HCT116 (cell line): ENCODE results near the gene FBXL7. TPM values are rescaled to one million over a fixed set of nuclear protein-coding genes. Genes with fewer than 3 reads are reported as not detected.

Source experiments
- ATAC-seq: fragments of 200-7000 bp; cut with Tn5 transposase; 2 replicates; pipeline ENCODE4 v1.9.1; 2020; ENCODE audit warnings: mild to moderate bottlenecking, moderate library complexity
- BruUV-seq: library from RNA; stranded (reverse); fragments of 400-500 nt; replicated peaks from 2 replicates; lab custom pipeline; 2021; lab: Mats Ljungman, UMichigan
- CTCF ChIA-PET: fragments of 300-600 bp; sonication (Branson Sonifier 250); formaldehyde crosslinking; loops from one replicate; lab custom pipeline; 2021; ENCODE audit warnings: antibody characterized with exemption; lab: Charles Lee
- POLR2A ChIA-PET: fragments of 300-600, 350-600 bp; sonication (Branson Sonifier 250); formaldehyde crosslinking; loops from one replicate; lab custom pipeline; 2021; ENCODE audit warnings: antibody characterized with exemption; lab: Charles Lee
- RAD21 ChIA-PET, 2 experiments: fragments of 300-600 bp; sonication (Branson Sonifier 250); formaldehyde crosslinking; loops; one replicate each; lab custom pipeline; 2023; ENCODE audit warnings: low total read pairs in 2 of 2; ENCODE audit not compliant: uncharacterized antibody in 2 of 2, unreplicated experiment in 2 of 2, low non-redundant PET in 1 of 2; lab: Charles Lee
- DNase-seq: peaks from one replicate; pipeline ENCODE4 v3.0.0-alpha.2; 2010; ENCODE audit warnings: low read depth, low spot score
- H2AFZ ChIP-seq: fragments of 200-600 bp; shearing (Covaris generic), sonication (generic); 2 replicates; pipeline ENCODE4 v1.6.1; 2017; ENCODE audit warnings: low read depth, mixed run types, mixed read lengths, antibody characterized with exemption, low read length; ENCODE audit not compliant: poor library complexity, severe bottlenecking
- H3K27ac ChIP-seq: 2 replicates; pipeline ENCODE4 v1.5.1; 2012; ENCODE audit warnings: low read depth, low read length
- H3K27me3 ChIP-seq: fragments of 200-600 bp; sonication (generic); 2 replicates; pipeline ENCODE4 v1.6.1; 2016; ENCODE audit warnings: mixed run types, low read length, mixed read lengths; ENCODE audit not compliant: insufficient read depth
- H3K36me3 ChIP-seq, 2 experiments: fragments of 200-500 bp in 1 of 2; fragments of 200-600 bp in 1 of 2; sonication (Bioruptor generic) in 1 of 2; sonication (generic) in 1 of 2; 2 replicates each; pipeline versions ENCODE4 v1.5.1 to v1.6.1; 2014 to 2016; ENCODE audit warnings: low read length in 2 of 2, inconsistent platforms in 1 of 2, mixed read lengths in 1 of 2, mixed run types in 1 of 2; ENCODE audit not compliant: insufficient read depth in 2 of 2, control insufficient read depth in 1 of 2
- H3K4me1 ChIP-seq, 2 experiments: fragments of 200-600 bp in 1 of 2; sonication (generic) in 1 of 2; 2 replicates each; pipeline versions ENCODE4 v1.5.1 to v1.6.1; 2012 to 2017; ENCODE audit warnings: low read length in 2 of 2, inconsistent platforms in 1 of 2, mild to moderate bottlenecking in 1 of 2, mixed read lengths in 1 of 2, mixed run types in 1 of 2, moderate library complexity in 1 of 2; ENCODE audit not compliant: insufficient read depth in 2 of 2, control insufficient read depth in 1 of 2
- H3K4me2 ChIP-seq: fragments of 200-600 bp; sonication (generic); 2 replicates; pipeline ENCODE4 v1.6.1; 2017; ENCODE audit warnings: mixed run types, low read length, mixed read lengths
- H3K4me3 ChIP-seq, 2 experiments: fragments of 200-600 bp in 1 of 2; sonication (generic) in 1 of 2; replicated peaks in 1 of 2; 2 replicates each; pipeline ENCODE4 v1.5.1; 2011 to 2016; ENCODE audit warnings: low read length in 2 of 2, control low read depth in 1 of 2, low read depth in 1 of 2, mild to moderate bottlenecking in 1 of 2, mixed read lengths in 1 of 2, mixed run types in 1 of 2
- H3K79me2 ChIP-seq: fragments of 200-600 bp; sonication (generic); 2 replicates; pipeline ENCODE4 v1.6.1; 2017; ENCODE audit warnings: mild to moderate bottlenecking, mixed run types, low read length, moderate library complexity, mixed read lengths; ENCODE audit not compliant: insufficient read depth
- H3K9ac ChIP-seq: fragments of 200-600 bp; sonication (generic); 2 replicates; pipeline ENCODE4 v1.6.1; 2016; ENCODE audit warnings: low read length, mixed read lengths
- H3K9me2 ChIP-seq: fragments of 200-600 bp; sonication (generic), shearing (Covaris generic); 2 replicates; pipeline ENCODE4 v1.6.1; 2017; ENCODE audit warnings: mixed run types, mild to moderate bottlenecking, moderate library complexity; ENCODE audit not compliant: insufficient read depth
- H3K9me3 ChIP-seq, 2 experiments: fragments of 200-500 bp in 1 of 2; fragments of 200-600 bp in 1 of 2; sonication (Bioruptor generic) in 1 of 2; sonication (generic) in 1 of 2; 2 replicates each; pipeline ENCODE4 v1.6.1; 2014 to 2017; ENCODE audit warnings: low read length in 2 of 2, mixed read lengths in 2 of 2, inconsistent platforms in 1 of 2, low read depth in 1 of 2, mild to moderate bottlenecking in 1 of 2, mixed run types in 1 of 2, moderate library complexity in 1 of 2; ENCODE audit not compliant: control insufficient read depth in 1 of 2, insufficient read depth in 1 of 2
- H4K20me1 ChIP-seq: fragments of 200-600 bp; sonication (generic), shearing (Covaris generic); 2 replicates; pipeline ENCODE4 v1.6.1; 2017; ENCODE audit warnings: mixed run types, mild to moderate bottlenecking, moderate library complexity; ENCODE audit not compliant: insufficient read depth
- ELF1 ChIP-seq: IDR thresholded peaks from 2 replicates; pipeline ENCODE4 v1.6.1; 2012; ENCODE audit warnings: low read depth, borderline replicate concordance
- FOSL1 ChIP-seq: IDR thresholded peaks from 2 replicates; pipeline ENCODE4 v1.6.1; 2012; ENCODE audit warnings: low read depth
- JUND ChIP-seq: IDR thresholded peaks from 2 replicates; pipeline ENCODE4 v1.6.1; 2012
- REST ChIP-seq: IDR thresholded peaks from 2 replicates; pipeline ENCODE4 v1.6.1; 2012; ENCODE audit warnings: low read depth
- TCF7L2 ChIP-seq: IDR thresholded peaks from 2 replicates; pipeline ENCODE4 v1.7.0; 2011; ENCODE audit warnings: borderline replicate concordance, inconsistent platforms; ENCODE audit not compliant: insufficient read depth, insufficient read length; ENCODE audit errors: extremely low read depth
- intact Hi-C: fragments of 100-400 bp; cut with micrococcal nuclease; formaldehyde crosslinking; loops from 2 replicates; pipeline ENCODE4 v1.10.0; 2022
- total RNA-seq: library from RNA; stranded (reverse); gene quantifications from one replicate; pipeline ENCODE4 v1.2.1, GENCODE V29; 2021; ENCODE audit not compliant: unreplicated experiment

Gene FBXL7
- total RNA-seq, 1 experiment from 2014 or later: 0.05 TPM

GRCh38 chr5:15566306-15566705 is 66.3 kb downstream of the FBXL7 start:
- ATAC-seq: no peak

More at GRCh38 chr5:15566306-15566705, 66.3 kb downstream of the FBXL7 start:
- Histone ChIP-seq H3K79me2 (no peaks in the 10 kb centered on the region), H3K36me3 (no peaks in the 10 kb centered on the region), H3K27ac (no peak overlapping the region), H3K4me2 (no peak overlapping the region), H4K20me1 (no peaks in the 10 kb centered on the region), H3K4me3 (no peak overlapping the region), H3K27me3 (no peaks in the 10 kb centered on the region), H2AFZ (no peak overlapping the region), H3K9me2 (no peaks in the 10 kb centered on the region), H3K9me3 (peaks cover 3% of the 10 kb centered on the region in 2 experiments; a peak in 2 of 4 replicates), H3K4me1 (no peaks in the 10 kb centered on the region), H3K9ac (no peak overlapping the region)
- intact Hi-C loops: no loop called here
- ChIA-PET RAD21 (no interaction called here), CTCF (no interaction called here), POLR2A (no interaction called here)
- BruUV-seq: no TSS peak
- TF ChIP-seq TCF7L2 (no peak), FOSL1 (no peak), ELF1 (no peak), JUND (no peak), REST (no peak)
- DNase-seq: no peak
